B cell (primary cell): Measurements from ENCODE around the gene LMO1. TPM values are rescaled to one million over a fixed set of nuclear protein-coding genes. Genes with fewer than 3 reads are reported as not detected.

Source experiments
- ATAC-seq: fragments of 200-7000 bp; cut with Tn5 transposase; one replicate; pipeline ENCODE4 v1.10.0; 2021; ENCODE audit warnings: low read depth, mild to moderate bottlenecking, moderate number of reproducible peaks, moderate library complexity
- CTCF ChIA-PET: fragments of 350-600 bp; sonication (Branson Sonifier 250); formaldehyde crosslinking; loops from one replicate; lab custom pipeline; 2021; ENCODE audit warnings: antibody characterized with exemption, inconsistent platforms; lab: Charles Lee
- POLR2A ChIA-PET: fragments of 350-600 bp; sonication (Branson Sonifier 250); formaldehyde crosslinking; loops from one replicate; lab custom pipeline; 2021; ENCODE audit warnings: antibody characterized with exemption; lab: Charles Lee
- DNase-seq: peaks from one replicate; pipeline ENCODE4 v3.0.0; 2013
- H2AFZ ChIP-seq: 2 replicates; pipeline ENCODE4 v1.6.1; 2012; ENCODE audit warnings: mild to moderate bottlenecking, low read depth, low read length; ENCODE audit not compliant: insufficient read depth, poor library complexity, severe bottlenecking
- H3K27ac ChIP-seq, 2 donors: 1 replicate in 1 of 2; 2 replicates in 1 of 2; pipeline ENCODE4 v1.5.1; 2012 to 2013; ENCODE audit warnings: low read length in 2 of 2, mild to moderate bottlenecking in 2 of 2, moderate library complexity in 1 of 2
- H3K27me3 ChIP-seq, 4 experiments: fragments of 200-600 bp in 1 of 4; sonication (generic) in 1 of 4; replicated peaks in 1 of 4; 1 replicate in 2 of 4; 2 replicates in 2 of 4; pipeline versions ENCODE4 v1.6.1 to v1.7.0; 2013 to 2016; ENCODE audit warnings: low read length in 3 of 4, mild to moderate bottlenecking in 2 of 4, mixed read lengths in 1 of 4, moderate library complexity in 1 of 4; ENCODE audit not compliant: insufficient read depth in 4 of 4, control insufficient read depth in 3 of 4; ENCODE audit errors: control extremely low read depth in 1 of 4
- H3K36me3 ChIP-seq, 2 experiments: replicated peaks in 1 of 2; 1 replicate in 1 of 2; 2 replicates in 1 of 2; pipeline versions ENCODE4 v1.6.1 to v1.7.1; 2013; ENCODE audit warnings: low read length in 1 of 2; ENCODE audit not compliant: insufficient read depth in 2 of 2, control insufficient read depth in 1 of 2; ENCODE audit errors: control extremely low read depth in 1 of 2, extremely low read depth in 1 of 2
- H3K4me1 ChIP-seq, 2 donors: fragments of 200-600 bp in 1 of 2; sonication (generic) in 1 of 2; 1 replicate in 1 of 2; 2 replicates in 1 of 2; pipeline versions ENCODE4 v1.5.1 to v1.6.1; 2013 to 2017; ENCODE audit warnings: low read length in 2 of 2; ENCODE audit not compliant: control insufficient read depth in 2 of 2, insufficient read depth in 2 of 2
- H3K4me2 ChIP-seq: replicated peaks from 2 replicates; pipeline ENCODE3; 2012; ENCODE audit warnings: mild to moderate bottlenecking, low read depth, low read length; ENCODE audit not compliant: poor library complexity, severe bottlenecking
- H3K4me3 ChIP-seq, 5 experiments: fragments of 200-600 bp in 1 of 5; sonication (generic) in 1 of 5; 1 replicate in 3 of 5; 2 replicates in 2 of 5; pipeline versions ENCODE4 v1.5.1 to v1.7.0; 2011 to 2016; ENCODE audit warnings: low read length in 4 of 5, mild to moderate bottlenecking in 4 of 5, low read depth in 2 of 5, control low read depth in 1 of 5, moderate library complexity in 1 of 5; ENCODE audit not compliant: insufficient read depth in 1 of 5; ENCODE audit errors: control extremely low read depth in 1 of 5, extremely low read depth in 1 of 5
- H3K79me2 ChIP-seq: fragments of 200-600 bp; sonication (generic); one replicate; pipeline ENCODE4 v1.6.0; 2016; ENCODE audit warnings: low read length; ENCODE audit not compliant: control insufficient read depth, insufficient read depth
- H3K9ac ChIP-seq: fragments of 200-600 bp; sonication (generic); 2 replicates; pipeline ENCODE4 v1.6.1; 2017; ENCODE audit warnings: mild to moderate bottlenecking, low read length, moderate library complexity
- H3K9me3 ChIP-seq, 3 donors: one replicate each; pipeline versions ENCODE4 v1.6.1 to v1.7.1; 2013; ENCODE audit warnings: low read length in 2 of 3; ENCODE audit not compliant: control insufficient read depth in 2 of 3, insufficient read depth in 1 of 3; ENCODE audit errors: control extremely low read depth in 1 of 3
- H4K20me1 ChIP-seq: 2 replicates; pipeline ENCODE4 v1.6.0; 2012; ENCODE audit warnings: mild to moderate bottlenecking, low read length; ENCODE audit not compliant: insufficient read depth, control insufficient read depth, poor library complexity, severe bottlenecking
- H3K27ac Mint-ChIP-seq: one replicate; pipeline ENCODE4 v1.8.0; 2021; ENCODE audit warnings: mixed read lengths
- H3K27me3 Mint-ChIP-seq: one replicate; pipeline ENCODE4 v1.8.0; 2021; ENCODE audit warnings: mixed read lengths
- H3K4me1 Mint-ChIP-seq: one replicate; pipeline ENCODE4 v1.8.0; 2021; ENCODE audit warnings: mixed read lengths
- H3K4me3 Mint-ChIP-seq: one replicate; pipeline ENCODE4 v1.8.0; 2021; ENCODE audit warnings: mixed read lengths
- H3K9me3 Mint-ChIP-seq: one replicate; pipeline ENCODE4 v1.8.0; 2022; ENCODE audit warnings: mixed read lengths; ENCODE audit not compliant: insufficient read depth
- CTCF ChIP-seq: fragments of 200-600 bp; IDR thresholded peaks from one replicate; pipeline ENCODE4 v1.8.0; 2022; ENCODE audit warnings: antibody characterized with exemption, mild to moderate bottlenecking
- EZH2 ChIP-seq: IDR thresholded peaks from 2 replicates; pipeline ENCODE4 v1.6.1; 2012; ENCODE audit warnings: borderline replicate concordance, low read depth, mild to moderate bottlenecking, moderate library complexity, low read length; ENCODE audit not compliant: insufficient read depth, poor library complexity, severe bottlenecking
- WGBS: methylation state at CpG from one replicate; pipeline ENCODE4 v1.1.5; 2013; ENCODE audit warnings: missing lambda C conversion rate; ENCODE audit not compliant: insufficient coverage; 5-methylcytosine and 5-hydroxymethylcytosine counted together
- intact Hi-C: fragments of 100-400 bp; cut with micrococcal nuclease; formaldehyde crosslinking; loops from one replicate; pipeline ENCODE4 v1.10.0; 2022
- polyA plus RNA-seq: library from polyadenylated mRNA; depleted of rRNA; stranded (reverse); fragments of >200 nt; gene quantifications from 2 replicates; pipeline ENCODE4 v1.2.3, GENCODE V29; 2012
- total RNA-seq, 2 donors: library from RNA; stranded (reverse); fragments of 120-200 nt in 1 of 2; gene quantifications; 1 replicate in 1 of 2; 2 replicates in 1 of 2; pipeline versions ENCODE4 v1.2.3 to v1.2.4, GENCODE V29; 2013 to 2022

Gene LMO1
- total and polyA plus RNA-seq, 2 donors (not counting 1 experiment from before 2014, with no cell fraction given) = 0.22 TPM; not detected in 1

GRCh38 chr11:8205566-8205965 is 58.1 kb downstream of the LMO1 start:
- WGBS = 87% methylated on average over 6 of the region's 8 CpGs
- H3K4me2 ChIP-seq = peak overlapping the region; percentile 72
- no peaks in the 10 kb centered on the region for H3K27me3 ChIP-seq
- DNase-seq (no peak), ATAC-seq (no peak)
- peak overlapping the region; percentile 64 to 89 for H3K27ac ChIP-seq
- H3K9ac ChIP-seq = no peak overlapping the region
- H3K4me3 ChIP-seq = peak overlapping the region in 1 of 5 experiments; percentile 41
- Mint-ChIP-seq H3K9me3 (no peaks in the 10 kb centered on the region), H3K4me1 (peaks cover 65% of the 10 kb centered on the region), H3K27me3 (no peaks in the 10 kb centered on the region), H3K27ac (peak overlapping the region; percentile 93), H3K4me3 (peak overlapping the region; percentile 23)
- H2AFZ ChIP-seq = peak overlapping the region; percentile 77
- no peaks in the 10 kb centered on the region for H3K9me3 ChIP-seq
- ChIA-PET POLR2A (no interaction called here), CTCF (interaction anchor here (1.2 to 17.7 kb wide), 4 partner anchors 10 to 365 kb away, joined by 4 to 327 read pairs (median 6); no protein-coding TSS in a partner anchor)
- TF ChIP-seq EZH2 = no peak
- no peak for TF ChIP-seq CTCF
- H4K20me1 ChIP-seq = no peaks in the 10 kb centered on the region
- peaks cover 64 to 79% of the 10 kb centered on the region in 2 donors for H3K4me1 ChIP-seq
- H3K79me2 ChIP-seq = peaks cover 16% of the 10 kb centered on the region
- H3K36me3 ChIP-seq = no peaks in the 10 kb centered on the region
- intact Hi-C loops = loop anchor here (5.0 to 10.0 kb wide), 3 partner anchors 311 to 759 kb away; partner anchors contain the start of genes RPL27A, TMEM9B and TRIM66

- no peak overlapping the region for H2AFZ ChIP-seq
- no peaks in the 10 kb centered on the region for H3K9me3 Mint-ChIP-seq
- peaks cover 64 to 73% of the 10 kb centered on the region in 2 donors for H3K4me1 ChIP-seq
- peaks cover 68% of the 10 kb centered on the region for H3K4me1 Mint-ChIP-seq
- H3K27ac Mint-ChIP-seq = peak overlapping the region; percentile 87
- H3K9me3 ChIP-seq = no peaks in the 10 kb centered on the region
- H3K79me2 ChIP-seq = peaks cover 16% of the 10 kb centered on the region
- peak overlapping the region; percentile 72 for H3K4me2 ChIP-seq
- no peaks in the 10 kb centered on the region for H3K27me3 ChIP-seq
- ATAC-seq (no peak), DNase-seq (no peak)
- H3K27me3 Mint-ChIP-seq = no peaks in the 10 kb centered on the region
- no peaks in the 10 kb centered on the region for H3K36me3 ChIP-seq
- H3K9ac ChIP-seq = no peak overlapping the region
- no peak overlapping the region for H3K4me3 ChIP-seq
- no peaks in the 10 kb centered on the region for H4K20me1 ChIP-seq
- H3K27ac ChIP-seq = no peak overlapping the region
- intact Hi-C loops = loop anchor here (10.0 kb wide), 2 partner anchors 310 to 760 kb away; partner anchors contain the start of gene TMEM9B
- TF ChIP-seq CTCF (no peak), EZH2 (no peak)
- 95% methylated on average over 3 of the region's 5 CpGs for WGBS
- ChIA-PET POLR2A (no interaction called here), CTCF (interaction anchor here (1.0 to 17.7 kb wide), 5 partner anchors 9 to 362 kb away, joined by 3 to 327 read pairs (median 6); partner anchors contain the start of gene LMO1)
- peak overlapping the region; percentile 32 for H3K4me3 Mint-ChIP-seq
Measured at GRCh38 chr11:8204596-8204995, 59.1 kb downstream of the LMO1 start.
